ENCODE results near the gene SRPK3. TPM values are rescaled to one million over a fixed set of nuclear protein-coding genes. Genes with fewer than 3 reads are reported as not detected.
"Not testable (repeated sequence)": the region's sequence is repeated elsewhere in the genome, so short reads cannot be mapped to it uniquely, and the experiment has no call there.

The SRPK3 gene
- polyA plus RNA-seq, 2 of the 4 experiments (the other 2 are of a cell fraction): 0.03 TPM; not detected in 1

DNA sequence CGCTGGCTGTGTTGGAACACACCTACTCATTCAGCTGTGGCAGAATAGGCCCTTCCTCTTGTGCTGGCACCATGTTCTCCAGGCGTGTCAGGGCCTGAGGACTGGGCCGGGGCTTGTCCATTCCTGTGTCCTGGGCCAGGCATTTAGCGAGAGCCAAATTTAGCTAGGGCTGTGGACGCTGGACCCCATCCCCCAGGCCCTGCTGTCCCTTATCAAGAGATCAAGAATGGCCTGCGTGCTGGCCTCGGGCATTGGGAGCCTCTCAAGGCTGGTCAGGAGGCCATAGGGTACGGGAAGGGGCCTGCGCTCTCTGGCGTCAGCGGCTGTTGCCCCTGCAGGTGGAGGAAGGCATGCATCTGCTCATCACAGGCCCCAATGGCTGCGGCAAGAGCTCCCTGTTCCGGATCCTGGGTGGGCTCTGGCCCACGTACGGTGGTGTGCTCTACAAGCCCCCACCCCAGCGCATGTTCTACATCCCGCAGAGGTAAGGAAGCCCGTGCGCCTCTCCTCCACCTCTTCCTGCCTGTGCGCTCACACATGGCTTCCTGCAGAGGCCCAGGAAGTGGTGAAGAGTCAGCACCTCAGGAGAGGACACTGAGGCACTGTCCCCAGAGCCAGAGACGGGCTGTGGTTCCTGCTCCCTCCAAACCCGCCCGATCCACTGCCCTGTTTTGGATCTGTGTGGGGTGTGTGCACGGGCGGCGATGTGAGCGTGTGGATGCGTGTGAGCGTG lies 40.9 kb upstream of the SRPK3 start:
- no peak for DNase-seq (ENCODE audit: low read depth in 1 of 2, low spot score in 1 of 2)
- WGBS (ENCODE audit: missing lambda C conversion rate): 68% methylated on average over 9 of the region's 29 CpGs
- FAIRE-seq: no peak
- no peak overlapping the region for H3K27ac ChIP-seq
- no peak; a peak in 1 of 6 replicates for ATAC-seq
- POLR2A ChIA-PET: no interaction called here
- H3K4me1 ChIP-seq: no peaks in the 10 kb centered on the region
- no peak overlapping the region for H3K4me2 ChIP-seq
- TF ChIP-seq, protein P1, sequence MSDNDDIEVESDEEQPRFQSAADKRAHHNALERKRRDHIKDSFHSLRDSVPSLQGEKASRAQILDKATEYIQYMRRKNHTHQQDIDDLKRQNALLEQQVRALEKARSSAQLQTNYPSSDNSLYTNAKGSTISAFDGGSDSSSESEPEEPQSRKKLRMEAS (IDR thresholded peaks at IDR 0.05): no peak
- TF ChIP-seq HOXB5 (CRISPR knock-in tag; IDR thresholded peaks at IDR 0.05): no peak
- TF ChIP-seq, protein P2, sequence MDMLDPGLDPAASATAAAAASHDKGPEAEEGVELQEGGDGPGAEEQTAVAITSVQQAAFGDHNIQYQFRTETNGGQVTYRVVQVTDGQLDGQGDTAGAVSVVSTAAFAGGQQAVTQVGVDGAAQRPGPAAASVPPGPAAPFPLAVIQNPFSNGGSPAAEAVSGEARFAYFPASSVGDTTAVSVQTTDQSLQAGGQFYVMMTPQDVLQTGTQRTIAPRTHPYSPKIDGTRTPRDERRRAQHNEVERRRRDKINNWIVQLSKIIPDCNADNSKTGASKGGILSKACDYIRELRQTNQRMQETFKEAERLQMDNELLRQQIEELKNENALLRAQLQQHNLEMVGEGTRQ (IDR thresholded peaks at IDR 0.05): no peak
- no peak for TF ChIP-seq ESRRA (IDR thresholded peaks at IDR 0.05; ENCODE audit: borderline replicate concordance, low read length)
- TF ChIP-seq NFE2L2 (conservative IDR thresholded peaks at IDR 0.05; ENCODE audit: low read length): no peak
- CTCF ChIA-PET: interaction anchor here (1.1 kb wide), 1 partner anchor 24 kb away, joined by 3 read pairs; the partner anchor contains the start of gene PLXNB3
- no peaks in the 10 kb centered on the region for H3K9me3 ChIP-seq
- H3K4me3 ChIP-seq: no peak overlapping the region

DNA sequence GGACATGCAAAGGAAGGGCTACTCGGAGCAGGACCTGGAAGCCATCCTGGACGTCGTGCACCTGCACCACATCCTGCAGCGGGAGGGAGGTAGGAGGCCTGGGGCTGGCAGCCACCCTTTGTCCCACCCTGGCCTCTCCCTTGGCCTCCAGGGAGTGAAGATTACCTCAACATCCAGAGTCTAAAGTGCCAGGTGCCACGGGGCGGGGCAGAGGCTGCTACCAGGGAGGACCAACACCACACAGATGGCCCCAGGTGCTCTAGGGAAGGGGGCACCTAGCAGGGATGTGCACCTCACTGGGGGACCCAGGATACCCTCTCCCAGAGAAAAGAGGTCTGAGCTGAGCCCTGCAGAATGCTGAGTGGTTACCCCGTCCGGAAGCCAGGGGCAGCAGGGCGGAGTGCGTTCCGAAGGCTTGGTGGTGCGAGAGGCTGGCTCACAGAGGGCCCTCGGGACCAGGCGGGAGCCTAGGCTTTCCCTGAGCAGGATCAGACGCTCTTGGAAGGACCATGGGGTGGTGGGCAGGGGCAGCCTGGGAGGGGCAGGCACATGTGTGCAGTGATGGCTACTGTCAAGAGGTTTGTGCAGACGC lies 40.1 kb upstream of the SRPK3 start:
- H3K4me2 ChIP-seq: no peak overlapping the region
- DNase-seq (ENCODE audit: low read depth in 1 of 2, low spot score in 1 of 2) (no peak), FAIRE-seq (no peak), ATAC-seq (no peak)
- 95% methylated on average over 4 of the region's 16 CpGs for WGBS (ENCODE audit: missing lambda C conversion rate)
- H3K27ac ChIP-seq: no peak overlapping the region
- H3K9me3 ChIP-seq: no peaks in the 10 kb centered on the region
- ChIA-PET CTCF (no interaction called here), POLR2A (no interaction called here)
- H3K4me3 ChIP-seq: no peak overlapping the region
- no peaks in the 10 kb centered on the region for H3K4me1 ChIP-seq
- TF ChIP-seq HOXB13 (CRISPR knock-in tag; IDR thresholded peaks at IDR 0.05; ENCODE audit: low read depth) (no peak), CBX8 (IDR thresholded peaks at IDR 0.05) (no peak), ZFP36 (IDR thresholded peaks at IDR 0.05; ENCODE audit: borderline replicate concordance, partially characterized antibody) (no peak), EHMT2 (IDR thresholded peaks at IDR 0.05; ENCODE audit: low read depth) (no peak), CHD4 (IDR thresholded peaks at IDR 0.05; ENCODE audit: borderline replicate concordance) (no peak), RARB (CRISPR knock-in tag; IDR thresholded peaks at IDR 0.05) (no peak), JUN (IDR thresholded peaks at IDR 0.05) (no peak), FOSB (CRISPR knock-in tag; IDR thresholded peaks at IDR 0.05) (no peak), HEYL (CRISPR knock-in tag; IDR thresholded peaks at IDR 0.05) (no peak)
- TF ChIP-seq, protein P3, sequence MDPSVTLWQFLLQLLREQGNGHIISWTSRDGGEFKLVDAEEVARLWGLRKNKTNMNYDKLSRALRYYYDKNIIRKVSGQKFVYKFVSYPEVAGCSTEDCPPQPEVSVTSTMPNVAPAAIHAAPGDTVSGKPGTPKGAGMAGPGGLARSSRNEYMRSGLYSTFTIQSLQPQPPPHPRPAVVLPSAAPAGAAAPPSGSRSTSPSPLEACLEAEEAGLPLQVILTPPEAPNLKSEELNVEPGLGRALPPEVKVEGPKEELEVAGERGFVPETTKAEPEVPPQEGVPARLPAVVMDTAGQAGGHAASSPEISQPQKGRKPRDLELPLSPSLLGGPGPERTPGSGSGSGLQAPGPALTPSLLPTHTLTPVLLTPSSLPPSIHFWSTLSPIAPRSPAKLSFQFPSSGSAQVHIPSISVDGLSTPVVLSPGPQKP (IDR thresholded peaks at IDR 0.05; ENCODE audit: low read depth, low read length): no peak
- TF ChIP-seq, protein P4, sequence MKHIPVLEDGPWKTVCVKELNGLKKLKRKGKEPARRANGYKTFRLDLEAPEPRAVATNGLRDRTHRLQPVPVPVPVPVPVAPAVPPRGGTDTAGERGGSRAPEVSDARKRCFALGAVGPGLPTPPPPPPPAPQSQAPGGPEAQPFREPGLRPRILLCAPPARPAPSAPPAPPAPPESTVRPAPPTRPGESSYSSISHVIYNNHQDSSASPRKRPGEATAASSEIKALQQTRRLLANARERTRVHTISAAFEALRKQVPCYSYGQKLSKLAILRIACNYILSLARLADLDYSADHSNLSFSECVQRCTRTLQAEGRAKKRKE (CRISPR knock-in tag; IDR thresholded peaks at IDR 0.05; ENCODE audit: low read depth): no peak
- TF ChIP-seq, protein P5, sequence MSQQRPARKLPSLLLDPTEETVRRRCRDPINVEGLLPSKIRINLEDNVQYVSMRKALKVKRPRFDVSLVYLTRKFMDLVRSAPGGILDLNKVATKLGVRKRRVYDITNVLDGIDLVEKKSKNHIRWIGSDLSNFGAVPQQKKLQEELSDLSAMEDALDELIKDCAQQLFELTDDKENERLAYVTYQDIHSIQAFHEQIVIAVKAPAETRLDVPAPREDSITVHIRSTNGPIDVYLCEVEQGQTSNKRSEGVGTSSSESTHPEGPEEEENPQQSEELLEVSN (IDR thresholded peaks at IDR 0.05; ENCODE audit: borderline replicate concordance, low read depth): no peak

DNA sequence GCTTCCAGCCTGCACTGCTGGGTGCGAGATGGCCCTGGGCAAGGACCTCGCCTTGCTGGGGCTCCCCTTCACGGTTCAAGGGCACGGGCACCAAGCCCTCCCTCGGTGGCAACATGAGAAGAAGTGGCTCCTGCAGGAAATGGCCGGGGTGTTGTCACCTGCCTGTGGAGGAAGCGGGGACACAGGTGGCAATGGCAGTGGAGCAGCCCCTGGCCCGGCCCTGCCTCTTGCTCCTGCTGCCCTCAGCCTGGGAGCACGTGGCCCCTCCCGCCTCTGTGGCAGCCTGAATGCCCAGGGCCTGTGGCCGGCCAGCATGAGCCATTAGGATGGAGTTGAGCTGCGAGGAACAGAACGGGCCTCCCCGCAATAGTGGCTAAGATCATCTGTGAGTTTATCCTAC lies 39.4 kb upstream of the SRPK3 start:
- POLR2A ChIA-PET: no interaction called here
- no peak overlapping the region for H3K4me2 ChIP-seq
- CTCF ChIA-PET: no interaction called here
- H3K4me3 ChIP-seq: no peak overlapping the region
- WGBS (ENCODE audit: missing lambda C conversion rate): 86% methylated on average over 5 of the region's 14 CpGs
- no peak overlapping the region for H3K27ac ChIP-seq
- DNase-seq (ENCODE audit: low read depth in 1 of 2, low spot score in 1 of 2) (no peak), FAIRE-seq (no peak), ATAC-seq (no peak)
- H3K9me3 ChIP-seq: no peaks in the 10 kb centered on the region
- H3K4me1 ChIP-seq: no peaks in the 10 kb centered on the region
- TF ChIP-seq EP300 (IDR thresholded peaks at IDR 0.05) (no peak), RCOR1 (IDR thresholded peaks at IDR 0.05; ENCODE audit: low read depth, low read length) (no peak), HDAC2 (IDR thresholded peaks at IDR 0.05) (no peak), NFE2L2 (conservative IDR thresholded peaks at IDR 0.05; ENCODE audit: low read length) (no peak), HOXB5 (CRISPR knock-in tag; IDR thresholded peaks at IDR 0.05) (no peak), CHD2 (IDR thresholded peaks at IDR 0.05; ENCODE audit: low read length, partially characterized antibody) (no peak)
- TF ChIP-seq, protein P6, sequence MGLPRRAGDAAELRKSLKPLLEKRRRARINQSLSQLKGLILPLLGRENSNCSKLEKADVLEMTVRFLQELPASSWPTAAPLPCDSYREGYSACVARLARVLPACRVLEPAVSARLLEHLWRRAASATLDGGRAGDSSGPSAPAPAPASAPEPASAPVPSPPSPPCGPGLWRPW (IDR thresholded peaks at IDR 0.05): no peak

DNA sequence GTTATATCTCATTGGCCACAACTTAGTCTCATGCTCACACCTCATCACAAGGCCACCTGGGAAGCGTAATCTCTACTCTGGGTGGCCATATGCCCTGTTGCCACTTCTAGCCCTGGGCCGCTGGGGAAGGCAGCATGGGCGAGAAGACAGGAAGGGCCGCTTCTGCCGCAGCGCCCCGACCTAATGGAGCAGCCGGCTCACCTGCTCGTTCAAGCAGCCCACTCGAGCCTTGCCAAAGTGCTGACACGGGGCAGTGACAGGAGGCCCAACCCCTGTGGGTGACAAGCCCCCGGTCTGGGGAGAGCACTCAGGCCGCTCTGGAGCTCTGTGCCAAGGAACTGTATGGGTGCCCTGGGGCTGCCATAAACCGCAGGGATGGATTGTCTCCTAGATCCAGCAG lies 38.7 kb upstream of the SRPK3 start:
- ATAC-seq; H3K9me3 ChIP-seq; H3K27ac ChIP-seq; H3K4me1 ChIP-seq; DNase-seq (ENCODE audit: low read depth in 1 of 2, low spot score in 1 of 2); H3K4me3 ChIP-seq; CTCF ChIA-PET; FAIRE-seq; POLR2A ChIA-PET; H3K4me2 ChIP-seq: not testable (repeated sequence)
- 91% methylated on average over 6 of the region's 14 CpGs for WGBS (ENCODE audit: missing lambda C conversion rate)

DNA sequence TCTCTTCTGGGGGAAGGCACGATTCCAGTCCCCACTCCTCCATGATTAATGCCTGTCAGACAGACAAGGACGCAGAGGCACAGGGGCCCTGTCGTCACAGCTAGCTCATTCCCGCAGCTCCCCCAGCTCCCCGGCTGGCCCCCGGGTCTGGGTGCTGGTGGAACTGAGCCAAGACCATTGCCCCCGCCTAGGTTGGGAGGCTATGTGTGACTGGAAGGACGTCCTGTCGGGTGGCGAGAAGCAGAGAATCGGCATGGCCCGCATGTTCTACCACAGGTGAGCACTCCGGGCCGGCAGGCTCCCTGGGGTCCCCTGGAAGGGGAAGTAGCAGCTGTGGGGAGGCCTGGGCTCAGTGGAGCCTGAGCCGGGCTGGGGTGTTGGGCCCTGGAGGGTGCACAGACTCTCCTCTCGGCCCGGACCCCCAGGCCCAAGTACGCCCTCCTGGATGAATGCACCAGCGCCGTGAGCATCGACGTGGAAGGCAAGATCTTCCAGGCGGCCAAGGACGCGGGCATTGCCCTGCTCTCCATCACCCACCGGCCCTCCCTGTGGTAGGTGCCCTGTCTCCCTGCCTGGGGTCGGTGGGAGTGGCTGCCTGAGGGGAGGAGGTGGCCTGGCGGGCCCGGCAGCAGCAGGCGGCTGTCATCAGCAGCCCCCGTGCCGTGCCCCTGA lies 37.9 kb upstream of the SRPK3 start:
- ATAC-seq; POLR2A ChIA-PET; H3K4me3 ChIP-seq; H3K27ac ChIP-seq; H3K4me1 ChIP-seq; CTCF ChIA-PET; H3K9me3 ChIP-seq; H3K4me2 ChIP-seq; FAIRE-seq; DNase-seq (ENCODE audit: low read depth in 1 of 2, low spot score in 1 of 2): not testable (repeated sequence)
- 90% methylated on average over 9 of the region's 32 CpGs for WGBS (ENCODE audit: missing lambda C conversion rate)
